ENCODE data around the gene PLXNB2. TPM values are rescaled to one million over a fixed set of nuclear protein-coding genes. Genes with fewer than 3 reads are reported as not detected.

Gene PLXNB2
- total and polyA plus RNA-seq, 11 donors: 35.1 to 139 (median 53.0) TPM

DNA sequence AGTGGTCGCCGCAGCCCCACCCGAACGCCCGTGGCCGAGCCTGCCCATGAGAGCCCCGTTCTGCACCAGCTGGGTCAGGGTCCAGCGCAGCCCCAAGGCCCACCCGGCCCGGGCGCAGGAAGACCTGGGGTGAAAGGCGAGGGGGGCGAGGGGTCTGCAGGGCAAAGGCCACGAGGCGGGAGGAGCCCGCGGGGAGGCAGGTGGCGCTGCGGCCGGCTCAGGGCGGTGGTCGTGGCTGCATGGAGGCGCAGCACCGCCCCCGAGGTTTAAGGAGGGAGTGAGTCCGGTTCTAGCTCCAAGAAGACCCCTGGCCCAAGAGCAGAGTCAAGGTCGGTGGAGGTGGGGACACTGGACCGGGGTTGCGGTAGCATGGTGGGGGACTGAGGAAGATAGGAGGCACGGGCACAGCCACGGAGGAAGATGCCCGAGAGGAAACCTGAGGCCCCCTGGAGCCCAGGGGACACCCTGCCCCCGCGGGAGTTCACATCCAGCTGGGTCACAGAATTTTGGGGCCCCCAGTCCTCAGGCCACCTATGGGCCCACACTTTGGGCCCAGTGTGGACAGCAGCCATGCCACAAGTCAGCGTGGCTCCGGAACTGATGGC lies 55.9 kb downstream of the PLXNB2 start:
- Histone ChIP-seq H3K4me3 (peak overlapping the region; percentile 53 to 83 (median 69)), H3K27ac (peak overlapping the region in 11 of 12 donors; percentile 53 to 81 (median 65)), H3K27me3 (no peaks in the 10 kb centered on the region), H3K9me3 (no peaks in the 10 kb centered on the region), H3K36me3 (peaks cover 0 to 16% (median 3%) of the 10 kb centered on the region in 9 donors), H3K4me1 (peaks cover 5 to 39% (median 24%) of the 10 kb centered on the region in 12 donors)
- TF ChIP-seq, protein P1, sequence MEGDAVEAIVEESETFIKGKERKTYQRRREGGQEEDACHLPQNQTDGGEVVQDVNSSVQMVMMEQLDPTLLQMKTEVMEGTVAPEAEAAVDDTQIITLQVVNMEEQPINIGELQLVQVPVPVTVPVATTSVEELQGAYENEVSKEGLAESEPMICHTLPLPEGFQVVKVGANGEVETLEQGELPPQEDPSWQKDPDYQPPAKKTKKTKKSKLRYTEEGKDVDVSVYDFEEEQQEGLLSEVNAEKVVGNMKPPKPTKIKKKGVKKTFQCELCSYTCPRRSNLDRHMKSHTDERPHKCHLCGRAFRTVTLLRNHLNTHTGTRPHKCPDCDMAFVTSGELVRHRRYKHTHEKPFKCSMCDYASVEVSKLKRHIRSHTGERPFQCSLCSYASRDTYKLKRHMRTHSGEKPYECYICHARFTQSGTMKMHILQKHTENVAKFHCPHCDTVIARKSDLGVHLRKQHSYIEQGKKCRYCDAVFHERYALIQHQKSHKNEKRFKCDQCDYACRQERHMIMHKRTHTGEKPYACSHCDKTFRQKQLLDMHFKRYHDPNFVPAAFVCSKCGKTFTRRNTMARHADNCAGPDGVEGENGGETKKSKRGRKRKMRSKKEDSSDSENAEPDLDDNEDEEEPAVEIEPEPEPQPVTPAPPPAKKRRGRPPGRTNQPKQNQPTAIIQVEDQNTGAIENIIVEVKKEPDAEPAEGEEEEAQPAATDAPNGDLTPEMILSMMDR (IDR thresholded peaks at IDR 0.05): no peak
- no peak for TF ChIP-seq POLR2A (IDR thresholded peaks at IDR 0.05)
- intact Hi-C loops (cut with DNase I): loop anchor here (1.0 to 10.0 kb wide), 6 partner anchors 75 to 253 kb away; partner anchors contain the start of genes PPP6R2 (in 8 of the 10), LMF2 (in 2 of the 10), NCAPH2 (in 2 of the 10) and DENND6B (in 1 of the 10)
- DNase-seq: no peak
- WGBS, 4 donors: 11 to 18% (median 14%) methylated on average over 15 to 36 of the region's 36 CpGs
- ATAC-seq: peak in 3 of 4 donors; percentile 1 to 4 (median 1)

DNA sequence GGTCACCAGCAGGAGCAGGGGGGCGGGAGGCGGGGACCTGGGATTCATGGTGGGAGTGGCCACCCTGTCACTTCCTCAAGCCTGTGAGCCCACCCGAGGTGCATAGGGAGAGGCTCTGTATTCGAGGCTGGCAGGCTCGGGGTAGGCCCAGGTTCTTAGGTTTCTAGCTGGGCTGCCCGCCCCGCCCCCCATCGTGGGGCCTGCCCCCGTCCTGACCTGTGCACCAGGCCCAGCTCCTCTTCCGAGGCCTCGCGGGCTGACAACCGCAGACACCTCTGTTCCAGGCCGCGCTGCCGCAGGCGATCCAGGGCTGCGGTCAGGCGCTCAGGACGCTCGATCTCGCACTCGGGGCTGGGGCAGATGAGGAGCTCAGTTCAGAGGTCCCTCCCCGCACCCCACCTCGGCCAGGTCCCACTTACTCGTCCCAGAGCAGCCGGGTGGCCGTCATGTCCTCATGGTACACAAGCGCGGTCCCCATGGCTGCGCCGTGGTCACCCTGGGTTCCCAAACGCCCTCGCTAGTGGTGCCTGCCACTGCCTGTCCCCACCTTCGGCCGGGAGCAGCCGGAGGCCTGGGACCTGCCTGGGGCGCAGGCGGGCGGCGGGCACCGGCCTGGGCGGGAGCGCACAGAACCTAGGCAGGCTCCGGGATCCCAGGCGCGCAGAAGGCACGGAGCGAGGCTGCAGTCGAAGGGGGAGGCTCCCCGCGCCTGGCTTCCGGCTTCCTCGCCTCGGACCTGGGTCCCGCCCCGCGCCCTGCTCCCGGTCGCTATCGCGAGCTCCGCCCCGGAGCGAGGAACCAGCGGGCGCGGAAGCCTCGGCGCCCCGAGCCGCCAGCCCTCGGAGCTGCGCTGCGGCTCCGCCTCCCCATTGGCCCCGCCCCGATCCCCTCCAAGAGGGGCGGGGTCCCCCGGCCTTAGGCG lies 56.6 kb downstream of the PLXNB2 start, which contains the start of gene HDAC10:
TSS of gene HDAC10 (minus strand) at position 711 of the 922 bp plus-strand sequence. CDS start at position 478, 233 bp downstream.
- peaks cover 5 to 43% (median 27%) of the 10 kb centered on the region in 12 donors for H3K4me1 ChIP-seq
- 2 to 4% (median 2%) methylated on average over 44 to 81 of the region's 81 CpGs; no CpG with 5 or more reads in 1 of the 4 donors for WGBS, 4 donors
- DNase-seq (peak; percentile 75 to 94 (median 85)), ATAC-seq (peak; percentile 25 to 80 (median 72))
- H3K9me3 ChIP-seq: no peaks in the 10 kb centered on the region
- peak within 1 kb of the TSS in 11 of 12 donors; percentile 53 to 81 (median 65) for H3K27ac ChIP-seq
- intact Hi-C loops (cut with DNase I): loop anchor here in 8 of 10 donors (2.0 to 10.0 kb wide), 4 partner anchors 76 to 254 kb away; partner anchors contain the start of genes PPP6R2 (in 6 of the 8), LMF2 (in 2 of the 8), NCAPH2 (in 2 of the 8) and DENND6B (in 1 of the 8)
- H3K27me3 ChIP-seq: no peaks in the 10 kb centered on the region
- peaks cover 0 to 24% (median 8%) of the 10 kb centered on the region in 9 donors for H3K36me3 ChIP-seq
- TF ChIP-seq, protein P1 (IDR thresholded peaks at IDR 0.05): no peak
- TF ChIP-seq POLR2A (IDR thresholded peaks at IDR 0.05): peak in 1 of 2 donors; percentile 60
- H3K4me3 ChIP-seq: peak within 1 kb of the TSS; percentile 53 to 83 (median 69)

- ATAC-seq (no peak), DNase-seq (no peak)
- H3K27ac ChIP-seq: peak overlapping the region in 1 of 12 donors; percentile 69
- H3K4me3 ChIP-seq: peak overlapping the region in 11 of 12 donors; percentile 53 to 83 (median 69)
- H3K27me3 ChIP-seq: no peaks in the 10 kb centered on the region
- TF ChIP-seq, protein P1 (IDR thresholded peaks at IDR 0.05): no peak
- no peak for TF ChIP-seq POLR2A (IDR thresholded peaks at IDR 0.05)
- H3K36me3 ChIP-seq: peaks cover 0 to 25% (median 8%) of the 10 kb centered on the region in 9 donors
- peaks cover 5 to 49% (median 32%) of the 10 kb centered on the region in 12 donors for H3K4me1 ChIP-seq
- no peaks in the 10 kb centered on the region for H3K9me3 ChIP-seq
- intact Hi-C loops (cut with DNase I): loop anchor here in 8 of 10 donors (2.0 to 10.0 kb wide), 4 partner anchors 77 to 255 kb away; partner anchors contain the start of genes PPP6R2 (in 6 of the 8), LMF2 (in 2 of the 8), NCAPH2 (in 2 of the 8) and DENND6B (in 1 of the 8)
- 82 to 91% (median 83%) methylated on average over 11 of the region's 11 CpGs; no CpG with 5 or more reads in 1 of the 4 donors for WGBS, 4 donors
Measured at GRCh38 chr22:50250249-50250554, 57.2 kb downstream of the PLXNB2 start.

Data from heart left ventricle (tissue), 16 donors.